Body of pancreas (tissue), 4 donors: ENCODE measurements around the gene PLEKHA6. TPM values are rescaled to one million over a fixed set of nuclear protein-coding genes. Genes with fewer than 3 reads are reported as not detected.

Experiments
- ATAC-seq: fragments of 150-250 bp; one replicate; pipeline ENCODE4 v1.9.1; 2016
- DNase-seq, 4 donors: peaks; one replicate each; pipeline ENCODE4 v3.0.0-alpha.2; 2019
- H3K27ac ChIP-seq, 4 donors: fragments of 200-600 bp; sonication (generic); 1 replicate in 3 of 4; 2 replicates in 1 of 4; pipeline versions ENCODE4 v1.5.1 to v1.6.1; 2016 to 2019; ENCODE audit warnings: mild to moderate bottlenecking in 1 of 4, mixed read lengths in 1 of 4, moderate library complexity in 1 of 4
- H3K27me3 ChIP-seq, 2 donors: fragments of 200-600 bp; sonication (generic); one replicate each; pipeline ENCODE4 v1.6.0; 2016; ENCODE audit warnings: mild to moderate bottlenecking in 1 of 2
- H3K36me3 ChIP-seq, 2 donors: fragments of 200-600 bp; sonication (generic); replicated peaks in 1 of 2; 2 replicates each; pipeline ENCODE4 v1.5.1; 2016; ENCODE audit warnings: low read depth in 2 of 2; ENCODE audit not compliant: insufficient read depth in 1 of 2
- H3K4me1 ChIP-seq: fragments of 200-600 bp; sonication (generic); one replicate; pipeline ENCODE4 v1.6.0; 2016
- H3K4me3 ChIP-seq, 2 donors: fragments of 200-600 bp; sonication (generic); 1 replicate in 1 of 2; 2 replicates in 1 of 2; pipeline ENCODE4 v1.5.1; 2016 to 2019
- H3K9me3 ChIP-seq, 3 donors: fragments of 200-600 bp; sonication (generic); 1 replicate in 2 of 3; 2 replicates in 1 of 3; pipeline ENCODE4 v1.5.1; 2016
- POLR2A ChIP-seq, 3 donors: fragments of 450-650 bp; IDR thresholded peaks; one replicate each; pipeline ENCODE4 v1.6.1; 2016; ENCODE audit warnings: antibody characterized with exemption in 3 of 3, mild to moderate bottlenecking in 2 of 3
- WGBS, 2 donors: methylation state at CpG; one replicate each; pipeline ENCODE4 v1.1.5; 2017; 5-methylcytosine and 5-hydroxymethylcytosine counted together
- intact Hi-C: fragments of 100-400 bp; cut with DNase I; formaldehyde crosslinking; loops from one replicate; pipeline ENCODE4 v1.15.1; 2023
- total RNA-seq, 2 donors: library from RNA; depleted of rRNA; stranded (reverse); fragments of >200 nt; gene quantifications; one replicate each; pipeline ENCODE4 v1.1.0, GENCODE V29; 2016
- TF ChIP-seq, protein P1 (sequence below), 7 experiments: fragments of 450-650 bp in 4 of 7; fragments of 200-600 bp in 3 of 7; sonication (generic) in 3 of 7; IDR thresholded peaks; one replicate each; pipeline ENCODE4 v1.5.1; 2016 to 2019; ENCODE audit warnings: antibody characterized with exemption in 7 of 7

PLEKHA6 gene
- total RNA-seq, 2 donors from 2014 or later = 10.9 to 20.4 TPM

- no peaks in the 10 kb centered on the region for H3K9me3 ChIP-seq
- no peak for ATAC-seq
- intact Hi-C loops = no loop called here
These were observed 110.8 kb downstream of the PLEKHA6 start for GRCh38 chr1:204248954-204249353.

GRCh38 chr1:204246876-204247275 is 112.9 kb downstream of the PLEKHA6 start:
- H3K36me3 ChIP-seq = peaks cover 0 to 2% of the 10 kb centered on the region in 2 donors
- TF ChIP-seq, protein P1, sequence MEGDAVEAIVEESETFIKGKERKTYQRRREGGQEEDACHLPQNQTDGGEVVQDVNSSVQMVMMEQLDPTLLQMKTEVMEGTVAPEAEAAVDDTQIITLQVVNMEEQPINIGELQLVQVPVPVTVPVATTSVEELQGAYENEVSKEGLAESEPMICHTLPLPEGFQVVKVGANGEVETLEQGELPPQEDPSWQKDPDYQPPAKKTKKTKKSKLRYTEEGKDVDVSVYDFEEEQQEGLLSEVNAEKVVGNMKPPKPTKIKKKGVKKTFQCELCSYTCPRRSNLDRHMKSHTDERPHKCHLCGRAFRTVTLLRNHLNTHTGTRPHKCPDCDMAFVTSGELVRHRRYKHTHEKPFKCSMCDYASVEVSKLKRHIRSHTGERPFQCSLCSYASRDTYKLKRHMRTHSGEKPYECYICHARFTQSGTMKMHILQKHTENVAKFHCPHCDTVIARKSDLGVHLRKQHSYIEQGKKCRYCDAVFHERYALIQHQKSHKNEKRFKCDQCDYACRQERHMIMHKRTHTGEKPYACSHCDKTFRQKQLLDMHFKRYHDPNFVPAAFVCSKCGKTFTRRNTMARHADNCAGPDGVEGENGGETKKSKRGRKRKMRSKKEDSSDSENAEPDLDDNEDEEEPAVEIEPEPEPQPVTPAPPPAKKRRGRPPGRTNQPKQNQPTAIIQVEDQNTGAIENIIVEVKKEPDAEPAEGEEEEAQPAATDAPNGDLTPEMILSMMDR (IDR thresholded peaks at IDR 0.05) = no peak
- no peak for TF ChIP-seq POLR2A (IDR thresholded peaks at IDR 0.05)
- no peak overlapping the region for H3K4me3 ChIP-seq
- H3K27me3 ChIP-seq = no peaks in the 10 kb centered on the region
- no peak for DNase-seq
- no peaks in the 10 kb centered on the region for H3K4me1 ChIP-seq
- WGBS, 2 donors = 94 to 95% methylated on average over 4 of the region's 4 CpGs
- intact Hi-C loops = no loop called here
- no peaks in the 10 kb centered on the region for H3K9me3 ChIP-seq
- no peak for ATAC-seq
- H3K27ac ChIP-seq = no peak overlapping the region

More at GRCh38 chr1:204248954-204249353, 110.8 kb downstream of the PLEKHA6 start:
- no peak overlapping the region for H3K4me3 ChIP-seq
- H3K36me3 ChIP-seq = no peaks in the 10 kb centered on the region
- no peak for TF ChIP-seq POLR2A (IDR thresholded peaks at IDR 0.05)
- TF ChIP-seq, protein P1 (IDR thresholded peaks at IDR 0.05) = no peak
- no peaks in the 10 kb centered on the region for H3K4me1 ChIP-seq
- H3K27ac ChIP-seq = no peak overlapping the region
- no peaks in the 10 kb centered on the region for H3K27me3 ChIP-seq
- WGBS, 2 donors = 100% methylated on average over 2 to 3 of the region's 3 CpGs
- no peak for DNase-seq

DNA sequence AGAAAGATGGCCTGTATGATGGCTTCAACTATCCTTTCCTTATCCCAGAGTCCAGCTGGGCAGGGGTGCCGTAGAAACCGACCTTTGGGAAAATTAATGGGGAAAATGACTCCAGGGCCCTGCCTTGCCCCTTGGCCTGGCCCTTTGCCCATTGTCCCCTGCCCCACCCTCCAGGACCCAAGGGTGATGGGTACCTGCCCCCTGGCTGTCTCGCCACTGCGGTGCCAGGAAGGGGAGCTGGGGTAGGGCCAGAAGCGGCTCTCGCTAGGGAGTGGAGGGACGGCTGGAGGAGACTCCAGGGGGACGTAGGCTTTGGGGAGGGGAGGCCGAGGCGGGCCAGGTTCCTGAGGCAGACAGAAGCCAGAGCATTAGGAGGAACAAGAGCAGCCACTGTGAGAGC is 116.8 kb downstream of the PLEKHA6 start:
- 92 to 97% methylated on average over 7 to 10 of the region's 10 CpGs for WGBS, 2 donors
- Histone ChIP-seq H3K36me3 (peaks cover 0 to 2% of the 10 kb centered on the region in 2 donors), H3K9me3 (no peaks in the 10 kb centered on the region), H3K4me1 (no peaks in the 10 kb centered on the region), H3K27ac (no peak overlapping the region), H3K4me3 (no peak overlapping the region), H3K27me3 (no peaks in the 10 kb centered on the region)
- DNase-seq = no peak
- TF ChIP-seq, protein P1 (IDR thresholded peaks at IDR 0.05) = no peak
- TF ChIP-seq POLR2A (IDR thresholded peaks at IDR 0.05) = no peak
- intact Hi-C loops = no loop called here
- ATAC-seq = no peak

GRCh38 chr1:204241914-204242313 is 117.8 kb downstream of the PLEKHA6 start:
- peaks cover 0 to 2% of the 10 kb centered on the region in 2 donors for H3K36me3 ChIP-seq
- no peak for ATAC-seq
- TF ChIP-seq, protein P1 (IDR thresholded peaks at IDR 0.05) = no peak
- no peak for TF ChIP-seq POLR2A (IDR thresholded peaks at IDR 0.05)

GRCh38 chr1:204241050-204241449 is 118.7 kb downstream of the PLEKHA6 start:
- no peaks in the 10 kb centered on the region for H3K27me3 ChIP-seq
- H3K4me1 ChIP-seq = no peaks in the 10 kb centered on the region
- no peak overlapping the region for H3K27ac ChIP-seq
- DNase-seq (no peak), ATAC-seq (no peak)
- intact Hi-C loops = no loop called here
- H3K4me3 ChIP-seq = no peak overlapping the region
- 74 to 81% methylated on average over 2 of the region's 2 CpGs for WGBS, 2 donors
- no peak for TF ChIP-seq POLR2A (IDR thresholded peaks at IDR 0.05)
- TF ChIP-seq, protein P1 (IDR thresholded peaks at IDR 0.05) = no peak
- H3K36me3 ChIP-seq = peaks cover 0 to 2% of the 10 kb centered on the region in 2 donors
- H3K9me3 ChIP-seq = no peaks in the 10 kb centered on the region

More at GRCh38 chr1:204241914-204242313, 117.8 kb downstream of the PLEKHA6 start:
- WGBS, 2 donors = 91 to 95% methylated on average over 5 of the region's 5 CpGs
- Histone ChIP-seq H3K4me1 (no peaks in the 10 kb centered on the region), H3K27me3 (no peaks in the 10 kb centered on the region), H3K27ac (no peak overlapping the region), H3K4me3 (no peak overlapping the region), H3K9me3 (no peaks in the 10 kb centered on the region)
- DNase-seq = no peak
- intact Hi-C loops = no loop called here
